NCI-H1694 (cell line): ENCODE data around the gene HIRA.
"Not testable (repeated sequence)": the region's sequence is repeated elsewhere in the genome, so short reads cannot be mapped to it uniquely, and the experiment has no call there.

ENCODE experiments used
- DNase-seq: peaks from one replicate; lab custom pipeline; 2025; lab: John Stamatoyannopoulos, UW

The HIRA gene

GRCh38 chr22:19385221-19385906 is 46.2 kb downstream of the HIRA start:
- no peak for DNase-seq

DNA sequence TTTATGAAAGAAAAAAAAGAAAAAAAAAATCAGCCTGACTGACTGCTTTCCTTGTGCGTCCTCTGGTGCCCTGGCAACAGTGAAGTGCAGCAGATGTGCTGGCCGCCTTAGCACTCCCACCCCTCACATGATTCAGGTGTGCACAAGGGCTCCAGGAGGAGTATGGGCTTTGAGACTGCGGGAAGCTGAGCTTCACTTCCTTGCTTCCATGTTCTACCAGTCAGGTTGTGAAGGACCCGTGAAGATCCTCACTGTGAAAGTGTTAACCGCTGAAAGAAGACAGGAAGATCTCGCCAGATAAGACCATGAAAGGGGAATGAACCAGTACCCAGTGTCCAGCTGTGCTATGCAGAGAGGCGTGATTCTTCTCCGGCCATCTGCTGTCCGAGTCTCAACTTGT is 48.2 kb downstream of the HIRA start:
- no peak for DNase-seq

DNA sequence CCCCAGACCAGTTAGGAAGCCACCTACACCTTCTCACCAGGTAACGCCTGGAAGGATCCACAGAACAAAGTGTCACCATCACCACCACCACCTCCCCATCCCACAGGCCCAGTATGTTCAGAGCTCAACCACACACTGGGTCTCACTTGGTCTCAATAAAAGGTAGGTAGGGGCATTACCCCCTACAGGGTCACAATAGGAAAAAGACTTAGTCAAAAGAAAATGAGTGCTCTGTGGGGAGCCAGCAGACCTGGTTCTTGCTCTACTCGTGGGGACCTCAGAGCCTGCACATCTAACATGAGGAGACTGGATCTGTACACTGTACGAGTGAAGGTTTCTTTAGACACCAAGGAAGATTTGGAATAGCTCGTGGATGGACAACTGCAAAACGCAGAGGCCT is 49.3 kb downstream of the HIRA start:
- no peak for DNase-seq

- DNase-seq: no peak
Observed at GRCh38 chr22:19378344-19378674, 53.2 kb downstream of the HIRA start.

- DNase-seq: no peak
Observed at GRCh38 chr22:19377565-19378343, 53.8 kb downstream of the HIRA start.

DNA sequence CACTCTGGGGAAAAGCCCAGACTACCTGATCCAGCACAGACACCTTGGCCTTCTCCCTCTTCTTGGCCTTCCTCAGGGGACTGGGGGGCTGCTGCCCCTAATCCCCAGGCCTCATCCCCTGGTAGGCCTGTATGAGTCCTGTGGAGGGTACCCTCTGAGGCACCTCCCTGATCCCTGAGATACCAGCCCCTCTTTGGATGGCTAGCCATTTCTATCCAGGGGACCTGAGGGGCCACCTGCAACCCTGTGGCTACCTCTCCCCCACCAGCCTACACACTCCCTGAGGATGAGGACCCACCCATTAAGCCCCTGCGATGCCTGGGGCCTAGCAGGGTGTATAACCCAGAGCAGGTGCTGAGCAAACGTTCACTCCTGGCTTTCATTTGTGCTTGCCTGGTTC is 54.6 kb downstream of the HIRA start:
- DNase-seq: no peak

DNA sequence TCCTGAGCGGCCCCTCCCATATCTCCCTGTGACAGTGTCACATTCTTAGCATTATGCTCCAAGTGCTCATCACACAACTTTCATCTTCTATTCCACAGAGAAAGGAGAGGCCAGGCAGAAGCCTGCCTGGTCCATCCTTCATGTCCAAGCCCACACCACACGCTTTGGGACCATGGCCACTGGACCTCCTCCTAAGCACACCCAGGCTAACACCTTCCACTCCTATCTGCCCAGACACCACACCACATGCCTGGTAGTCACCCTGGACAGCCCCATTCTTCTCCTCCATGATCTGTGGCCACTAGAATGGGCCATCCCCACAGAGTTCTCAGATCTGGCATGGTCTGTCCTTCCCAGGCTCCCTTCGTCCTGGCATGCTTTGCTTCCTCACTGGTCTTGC is 55.3 kb downstream of the HIRA start:
- no peak for DNase-seq

DNA sequence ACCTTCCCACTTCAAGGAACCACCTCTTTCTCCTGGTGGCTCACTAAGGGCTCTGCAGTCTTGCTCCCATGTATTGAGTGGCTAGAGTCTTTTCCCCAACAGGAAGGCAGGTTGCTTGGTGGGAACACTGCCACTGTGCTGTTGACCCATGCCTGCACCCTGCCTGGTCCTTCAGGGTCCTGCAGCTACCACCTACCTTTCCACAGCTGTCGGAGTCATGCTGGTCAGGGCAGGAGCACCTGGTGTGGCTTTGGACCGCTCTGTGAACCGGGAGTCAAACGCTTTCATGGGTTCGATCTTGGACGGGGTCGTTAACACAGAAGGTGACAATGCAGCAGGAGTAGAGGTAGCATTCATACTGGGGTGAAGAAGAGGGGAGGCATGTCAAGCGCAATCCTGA is 56.1 kb downstream of the HIRA start:
- DNase-seq: no peak

GRCh38 chr22:19374410-19374809 is 57.1 kb downstream of the HIRA start:
- no peak for DNase-seq

- DNase-seq: no peak
Observed at GRCh38 chr22:19373450-19373849, 58.1 kb downstream of the HIRA start.

DNA sequence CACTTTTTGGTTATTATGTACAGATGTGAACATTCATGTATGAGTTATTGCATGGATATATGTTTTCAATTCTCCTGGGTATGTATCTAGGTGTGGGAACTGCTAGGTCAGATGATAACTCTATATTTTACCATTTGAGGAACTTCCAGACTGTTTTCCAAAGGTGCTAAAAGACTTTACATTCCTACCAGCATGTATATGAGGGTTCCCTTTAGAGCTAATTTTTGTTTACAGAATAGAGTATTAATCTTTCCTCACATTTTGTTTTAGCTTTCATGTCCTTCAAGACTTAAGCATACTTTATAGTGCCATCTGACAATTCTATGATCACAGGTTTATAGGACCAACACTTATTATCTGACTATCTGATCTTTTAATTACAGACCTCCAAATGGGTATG is 59.6 kb downstream of the HIRA start:
- no peak for DNase-seq

- no peak for DNase-seq
Observed at GRCh38 chr22:19368876-19369275, 62.7 kb downstream of the HIRA start.

DNA sequence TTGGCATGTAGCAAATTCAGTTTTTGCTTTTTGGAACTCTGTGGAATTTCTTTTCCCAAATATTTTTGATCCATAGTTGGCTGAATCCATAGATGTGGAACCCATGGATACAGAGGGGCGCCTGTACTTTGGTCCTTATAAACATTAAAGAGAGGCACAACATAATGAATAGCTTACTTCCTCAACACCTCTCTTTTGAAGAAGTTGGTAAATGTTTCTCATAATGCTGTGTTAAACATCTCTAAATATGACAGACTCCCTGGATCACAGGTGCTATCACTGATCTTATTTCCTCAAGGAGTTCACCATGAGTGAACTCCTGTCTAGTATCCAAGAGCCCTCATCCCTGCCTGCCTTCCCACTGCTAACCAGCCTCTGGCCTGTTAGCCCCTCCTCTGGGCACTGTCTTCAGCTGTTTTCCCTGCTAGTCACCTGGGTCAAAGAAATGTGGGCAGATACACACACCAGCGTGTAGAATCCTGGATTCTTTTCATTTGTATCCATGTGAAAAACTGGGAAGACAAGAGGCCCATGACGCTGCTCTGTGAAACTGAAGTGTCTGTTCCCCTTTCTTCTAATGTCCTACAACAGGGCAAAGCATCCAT is 63.7 kb downstream of the HIRA start:
- DNase-seq: no peak

DNA sequence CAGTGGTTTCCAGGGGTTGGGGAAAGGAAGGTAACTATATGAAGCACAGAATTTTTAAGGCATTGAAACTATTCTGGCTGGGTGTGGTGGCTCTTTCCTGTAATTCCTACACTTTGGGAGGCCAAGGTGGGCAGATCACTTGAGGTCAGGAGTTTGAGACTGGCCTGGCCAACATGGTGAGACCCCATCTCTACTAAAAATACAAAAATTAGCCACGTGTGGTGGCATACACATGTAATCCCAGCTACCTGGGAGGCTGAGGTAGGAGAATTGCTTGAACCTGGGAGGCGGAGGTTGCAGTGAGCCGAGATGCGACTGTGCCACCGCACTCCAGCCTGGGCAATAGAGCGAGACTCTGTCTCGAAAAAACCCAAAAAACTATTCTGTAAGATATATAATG is 68.0 kb downstream of the HIRA start:
- DNase-seq: not testable (repeated sequence)

GRCh38 chr22:19361501-19362103 is 69.9 kb downstream of the HIRA start:
- DNase-seq: no peak

DNA sequence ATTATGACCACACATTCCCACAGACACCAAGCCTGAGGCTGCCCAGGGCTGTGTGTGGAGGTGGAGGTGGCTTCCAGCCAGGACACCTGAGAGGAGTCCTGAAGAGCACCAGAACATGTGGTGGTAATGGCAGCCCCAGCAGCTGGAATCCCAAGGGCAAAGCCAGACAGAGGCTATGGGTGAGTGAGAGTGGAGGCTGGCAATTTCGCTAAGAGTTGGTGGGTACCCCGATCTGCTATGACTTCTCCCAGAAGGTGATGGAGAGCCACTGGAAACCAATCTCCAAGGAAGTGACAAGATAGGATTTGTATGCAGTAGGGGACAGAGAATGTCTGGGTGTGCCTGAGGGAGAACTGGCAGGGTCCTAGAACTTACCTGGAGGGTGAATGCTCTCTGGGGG is 70.7 kb downstream of the HIRA start:
- DNase-seq: no peak

GRCh38 chr22:19360300-19360792 is 71.2 kb downstream of the HIRA start:
- DNase-seq: no peak

DNA sequence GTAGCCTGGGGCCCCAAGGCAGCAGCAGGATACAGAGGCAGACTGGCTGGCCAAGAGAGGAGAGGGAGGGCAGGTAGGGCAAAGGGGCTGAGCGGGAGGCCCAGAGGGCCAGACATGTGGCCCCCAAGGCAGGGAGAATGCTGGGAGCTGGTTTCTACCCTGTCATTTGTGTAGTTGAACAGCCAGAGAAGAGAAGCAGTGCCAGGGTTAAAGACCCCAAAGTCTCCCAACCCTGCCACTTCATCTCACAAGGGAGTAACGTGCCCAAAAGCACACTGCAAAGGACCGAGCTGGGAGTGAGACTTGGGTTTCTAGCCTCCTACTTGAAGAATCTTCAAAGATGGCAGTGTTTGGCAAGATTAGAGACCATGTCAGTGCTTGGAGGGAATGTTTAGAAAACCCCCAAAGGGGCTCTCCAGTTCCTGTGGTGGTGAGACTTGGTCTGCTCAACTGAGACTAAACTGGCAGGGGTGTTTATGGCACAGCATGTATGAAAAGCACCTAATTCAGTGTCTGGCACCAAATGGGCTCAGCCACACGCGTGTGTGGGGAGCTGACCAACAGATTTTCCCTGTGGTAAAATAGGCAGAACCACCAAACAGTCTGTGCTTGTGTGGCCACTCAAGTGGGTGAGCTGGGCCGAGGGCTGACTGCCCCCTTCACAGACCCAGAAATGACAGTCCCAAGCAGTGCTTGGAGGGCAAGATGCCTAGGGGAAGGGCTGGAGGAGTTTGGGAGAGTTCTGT is 71.8 kb downstream of the HIRA start:
- DNase-seq: no peak

DNA sequence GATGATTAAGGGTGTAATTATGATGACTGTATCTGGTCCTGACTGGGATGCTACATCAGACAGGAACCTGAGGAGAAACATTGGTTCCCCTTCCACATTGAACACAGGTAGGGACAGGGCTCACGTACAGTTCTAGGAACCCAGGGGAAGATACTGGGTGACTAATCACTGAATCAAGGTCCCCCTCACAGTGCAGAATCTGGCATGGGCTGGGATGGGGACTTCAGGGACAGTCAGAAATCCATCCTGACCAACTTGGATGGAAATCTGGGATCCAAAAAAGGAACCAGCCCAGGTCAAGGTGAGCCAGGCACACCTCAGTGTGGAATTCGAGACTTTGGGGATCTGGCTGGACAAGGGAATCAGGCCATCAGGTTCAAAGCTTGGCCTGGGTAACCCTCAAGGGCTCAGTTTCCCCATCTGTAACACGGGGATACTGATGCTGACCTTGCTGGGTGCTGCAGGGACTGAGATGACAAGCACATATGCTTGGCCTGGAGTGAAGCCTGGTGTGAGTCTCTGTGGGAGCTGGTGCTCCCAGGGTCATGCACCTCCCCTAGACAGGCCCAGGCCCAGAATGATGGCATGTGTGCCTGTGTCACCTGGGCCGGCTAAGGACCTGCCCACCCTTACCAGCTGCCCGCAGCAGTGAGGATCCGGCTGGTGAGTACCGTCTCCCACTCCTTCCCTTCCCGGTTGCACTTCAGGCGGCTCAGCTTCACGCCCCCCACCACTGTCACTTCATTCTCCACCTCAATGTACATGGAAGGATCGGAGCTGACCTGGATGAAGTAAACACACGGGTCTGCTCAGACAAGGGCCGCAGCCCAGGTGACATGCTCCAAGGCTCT is 72.6 kb downstream of the HIRA start:
- DNase-seq: no peak

DNA sequence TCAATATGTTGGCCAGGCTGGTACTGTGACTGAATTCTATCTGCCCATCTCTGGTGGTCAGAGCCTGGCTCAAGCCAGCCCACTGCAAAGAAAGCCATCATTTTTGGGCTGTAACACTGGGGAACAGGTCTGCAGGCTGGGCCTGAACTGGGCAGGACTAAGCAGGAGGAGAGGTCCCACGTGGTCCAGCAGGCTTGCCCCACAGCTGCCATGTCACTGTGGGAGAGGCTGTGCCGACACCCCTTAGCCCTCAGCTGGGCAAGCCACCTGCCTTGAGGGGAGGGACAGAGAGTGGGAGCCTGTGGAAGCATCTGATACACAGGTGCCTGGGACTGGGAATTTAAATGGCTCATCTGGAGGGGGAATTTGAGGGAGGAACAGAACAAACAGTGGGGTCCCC is 73.3 kb downstream of the HIRA start:
- DNase-seq: no peak
